Lung (tissue), 12 donors: Measurements from ENCODE around the gene PHLDA1. TPM values are rescaled to one million over a fixed set of nuclear protein-coding genes. Genes with fewer than 3 reads are reported as not detected.

Source experiments
- ATAC-seq: fragments of 200-7000 bp; cut with Tn5 transposase; one replicate; pipeline ENCODE4 v1.9.1; 2020; ENCODE audit warnings: moderate number of reproducible peaks; ENCODE audit not compliant: insufficient read depth, low FRiP score
- DNase-seq, 3 donors: peaks; one replicate each; pipeline ENCODE4 v3.0.0-alpha.2; 2013 to 2017
- H3K27ac ChIP-seq, 2 donors: one replicate each; pipeline ENCODE4 v1.5.1; 2013; ENCODE audit warnings: mild to moderate bottlenecking in 2 of 2, moderate library complexity in 2 of 2, control low read depth in 1 of 2, inconsistent platforms in 1 of 2, low read depth in 1 of 2, low read length in 1 of 2
- H3K27me3 ChIP-seq, 3 donors: one replicate each; pipeline ENCODE4 v1.5.1; 2013; ENCODE audit warnings: low read length in 2 of 3; ENCODE audit not compliant: control insufficient read depth in 3 of 3, insufficient read depth in 3 of 3
- H3K36me3 ChIP-seq, 4 donors: one replicate each; pipeline ENCODE4 v1.5.1; 2013; ENCODE audit warnings: low read length in 4 of 4, mild to moderate bottlenecking in 1 of 4, moderate library complexity in 1 of 4; ENCODE audit not compliant: control insufficient read depth in 4 of 4, insufficient read depth in 4 of 4
- H3K4me1 ChIP-seq, 5 donors: one replicate each; pipeline ENCODE4 v1.5.1; 2013; ENCODE audit warnings: low read length in 5 of 5, mild to moderate bottlenecking in 2 of 5, moderate library complexity in 1 of 5; ENCODE audit not compliant: control insufficient read depth in 5 of 5, insufficient read depth in 5 of 5
- H3K4me3 ChIP-seq: one replicate; pipeline ENCODE4 v1.5.1; 2013; ENCODE audit warnings: mild to moderate bottlenecking, control low read depth, moderate library complexity
- H3K9ac ChIP-seq, 2 donors: one replicate each; pipeline ENCODE4 v1.5.1; 2013; ENCODE audit warnings: low read length in 2 of 2, control low read depth in 1 of 2; ENCODE audit not compliant: insufficient read depth in 1 of 2
- H3K9me3 ChIP-seq, 4 donors: one replicate each; pipeline ENCODE4 v1.5.1; 2013; ENCODE audit warnings: low read length in 3 of 4, mild to moderate bottlenecking in 1 of 4, moderate library complexity in 1 of 4; ENCODE audit not compliant: control insufficient read depth in 4 of 4, insufficient read depth in 3 of 4
- WGBS, 2 donors: extraction: QIAGEN DNeasy Blood & Tissue Kit; methylation state at CpG; one replicate each; pipeline ENCODE4 v1.1.7; 2013; 5-methylcytosine and 5-hydroxymethylcytosine counted together
- polyA plus RNA-seq, 2 donors: library from polyadenylated mRNA; stranded (reverse); fragments of 200-250 nt; gene quantifications; one replicate each; pipeline ENCODE4 v1.2.1, GENCODE V29; 2013
- total RNA-seq, 2 donors: library from RNA; depleted of rRNA in 1 of 2; stranded (reverse); fragments of >200 nt in 1 of 2; gene quantifications; one replicate each; pipeline ENCODE4 v1.2.1, GENCODE V29; 2014 to 2021
- TF ChIP-seq, protein P1 (sequence below): IDR thresholded peaks from 2 replicates; pipeline ENCODE4 v1.5.1; 2012; ENCODE audit warnings: mild to moderate bottlenecking; ENCODE audit errors: control extremely low read depth, extremely low read depth
- donor health status: control.
- donor health status: control.
- donor health status: Bipolar disorder and iron deficiency.
- donor health status: healthy.
- donor health status: DM: yes; HTN: yes; CAD: no.

PHLDA1 gene
- total and polyA plus RNA-seq, 4 donors, result 6.5 to 22.1 (median 17.2) TPM

DNA sequence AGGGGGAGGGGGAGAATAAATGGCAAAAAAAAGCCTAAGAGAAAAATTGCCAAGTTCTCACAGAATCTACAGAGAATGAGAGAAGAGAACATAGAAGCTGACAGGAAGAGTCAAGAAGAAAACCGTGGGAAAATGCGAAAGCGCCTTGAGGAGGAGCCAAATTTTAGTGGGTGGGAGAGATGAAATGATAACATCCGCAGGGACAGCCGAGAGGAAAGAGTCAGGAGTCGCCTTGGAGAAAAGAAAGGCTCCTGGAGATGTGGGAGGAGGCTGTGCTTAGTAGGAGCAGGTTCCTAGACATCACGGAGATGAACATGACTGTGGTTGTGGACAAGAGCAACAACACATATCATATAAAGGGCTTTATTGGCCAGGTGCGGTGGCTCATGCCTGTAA is 49.4 kb downstream of the PHLDA1 start:
- H3K27ac ChIP-seq, result peak overlapping the region in 1 of 2 donors; percentile 40
- WGBS, 2 donors, result 56 to 76% methylated on average over 8 of the region's 8 CpGs
- DNase-seq, result peak; percentile 39 to 81 (median 66)

DNA sequence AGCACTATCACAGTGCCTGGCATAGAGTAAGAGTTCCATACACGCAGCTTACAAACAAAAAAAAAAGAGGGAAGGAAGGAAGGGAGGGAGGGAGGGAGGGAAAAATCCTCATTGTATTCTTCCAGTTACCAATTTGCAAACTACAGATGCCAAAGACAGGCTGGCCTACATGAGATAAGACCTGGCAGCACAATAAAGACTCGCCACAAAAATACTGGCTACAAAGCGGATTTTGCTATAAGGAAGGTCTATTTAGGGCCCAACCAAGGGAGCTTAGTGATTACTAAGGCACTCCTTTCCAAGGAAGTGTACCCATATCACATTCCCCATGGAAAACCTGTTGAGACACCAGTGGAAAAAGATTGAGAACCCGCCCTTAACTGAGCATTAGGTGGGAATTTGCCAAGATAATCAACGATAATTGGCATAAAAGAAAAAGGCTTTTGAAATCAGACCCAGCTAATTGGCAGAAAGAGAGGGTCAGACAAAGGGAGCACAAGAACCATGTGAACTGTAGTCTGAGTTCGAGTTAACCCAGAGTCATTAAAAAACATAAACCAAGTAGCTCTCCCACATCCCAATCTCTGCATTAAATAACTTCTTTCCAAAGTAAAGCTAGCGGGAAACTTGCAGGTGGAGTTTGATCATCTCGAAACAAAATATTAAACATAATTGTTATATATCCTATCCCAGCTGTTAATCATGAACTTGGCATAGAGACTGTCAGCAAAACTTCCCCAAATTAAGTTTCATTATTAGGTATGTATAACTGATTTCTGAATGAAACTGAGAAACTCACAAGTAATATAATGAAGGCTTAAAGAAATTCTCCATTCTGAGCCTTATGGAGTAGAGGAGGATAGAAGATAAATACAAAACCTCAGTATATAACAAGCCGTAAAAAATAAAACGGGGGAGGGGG is 50.1 kb downstream of the PHLDA1 start:
- Histone ChIP-seq H3K4me3 (no peak overlapping the region), H3K27me3 (no peaks in the 10 kb centered on the region), H3K4me1 (peaks cover 10 to 16% (median 12%) of the 10 kb centered on the region in 5 donors), H3K9ac (no peak overlapping the region), H3K36me3 (no peaks in the 10 kb centered on the region), H3K27ac (no peak overlapping the region), H3K9me3 (no peaks in the 10 kb centered on the region)
- ATAC-seq, result no peak
- TF ChIP-seq, protein P1, sequence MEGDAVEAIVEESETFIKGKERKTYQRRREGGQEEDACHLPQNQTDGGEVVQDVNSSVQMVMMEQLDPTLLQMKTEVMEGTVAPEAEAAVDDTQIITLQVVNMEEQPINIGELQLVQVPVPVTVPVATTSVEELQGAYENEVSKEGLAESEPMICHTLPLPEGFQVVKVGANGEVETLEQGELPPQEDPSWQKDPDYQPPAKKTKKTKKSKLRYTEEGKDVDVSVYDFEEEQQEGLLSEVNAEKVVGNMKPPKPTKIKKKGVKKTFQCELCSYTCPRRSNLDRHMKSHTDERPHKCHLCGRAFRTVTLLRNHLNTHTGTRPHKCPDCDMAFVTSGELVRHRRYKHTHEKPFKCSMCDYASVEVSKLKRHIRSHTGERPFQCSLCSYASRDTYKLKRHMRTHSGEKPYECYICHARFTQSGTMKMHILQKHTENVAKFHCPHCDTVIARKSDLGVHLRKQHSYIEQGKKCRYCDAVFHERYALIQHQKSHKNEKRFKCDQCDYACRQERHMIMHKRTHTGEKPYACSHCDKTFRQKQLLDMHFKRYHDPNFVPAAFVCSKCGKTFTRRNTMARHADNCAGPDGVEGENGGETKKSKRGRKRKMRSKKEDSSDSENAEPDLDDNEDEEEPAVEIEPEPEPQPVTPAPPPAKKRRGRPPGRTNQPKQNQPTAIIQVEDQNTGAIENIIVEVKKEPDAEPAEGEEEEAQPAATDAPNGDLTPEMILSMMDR, result no peak
- no peak for DNase-seq
- 68 to 80% methylated on average over 10 of the region's 10 CpGs for WGBS, 2 donors

More for the DNA sequence above, 49.4 kb downstream of the PHLDA1 start:
- H3K27me3 ChIP-seq, result no peaks in the 10 kb centered on the region
- H3K9me3 ChIP-seq, result no peaks in the 10 kb centered on the region
- TF ChIP-seq, protein P1, result no peak
- H3K4me1 ChIP-seq, result peaks cover 10 to 17% (median 11%) of the 10 kb centered on the region in 5 donors
- no peaks in the 10 kb centered on the region for H3K36me3 ChIP-seq
- H3K4me3 ChIP-seq, result no peak overlapping the region
- no peak for ATAC-seq
- no peak overlapping the region for H3K9ac ChIP-seq

DNA sequence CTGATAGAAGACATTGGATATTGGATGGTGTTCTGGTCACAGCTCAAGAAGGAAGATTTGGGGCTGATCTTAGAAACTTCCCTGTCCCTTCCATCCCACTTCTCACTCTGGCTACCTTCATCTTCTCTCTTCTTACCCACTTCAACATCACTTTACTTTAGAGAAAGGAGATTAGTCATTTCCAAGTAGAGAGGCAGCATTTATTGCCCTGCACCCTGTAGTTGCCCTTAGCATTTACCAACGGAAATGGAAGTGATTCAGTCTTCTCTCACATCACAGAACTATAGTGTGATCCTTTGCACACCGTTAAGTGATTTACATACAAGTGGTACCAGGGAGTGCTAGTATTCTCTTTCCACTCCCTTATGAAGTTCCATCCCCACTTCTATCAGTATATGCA is 52.4 kb downstream of the PHLDA1 start:
- no peak overlapping the region for H3K4me3 ChIP-seq
- H3K27ac ChIP-seq, result peak overlapping the region in 1 of 2 donors; percentile 85
- WGBS, 2 donors, result 77 to 81% methylated on average over 2 of the region's 2 CpGs
- TF ChIP-seq, protein P1, result no peak
- H3K4me1 ChIP-seq, result peaks cover 2 to 20% (median 8%) of the 10 kb centered on the region in 5 donors
- DNase-seq (no peak), ATAC-seq (no peak)
- H3K9ac ChIP-seq, result no peak overlapping the region
- H3K9me3 ChIP-seq, result no peaks in the 10 kb centered on the region
- no peaks in the 10 kb centered on the region for H3K36me3 ChIP-seq
- H3K27me3 ChIP-seq, result no peaks in the 10 kb centered on the region
